AG04449 (cell line): ENCODE results near the gene HS6ST3.

ENCODE experiments used
- CTCF ChIA-PET: fragments of 350-600 bp; formaldehyde crosslinking; extraction: SDS; loops from one replicate; lab custom pipeline; 2021; ENCODE audit warnings: antibody characterized with exemption; lab: Yijun Ruan, JAX
- POLR2A ChIA-PET: fragments of 400-600, 350-600 bp; formaldehyde crosslinking; extraction: SDS; loops from one replicate; lab custom pipeline; 2020; ENCODE audit warnings: antibody characterized with exemption, inconsistent platforms; lab: Yijun Ruan, JAX
- DNase-seq: peaks from one replicate; pipeline ENCODE4 v3.0.0-alpha.2; 2010; ENCODE audit warnings: low read depth, low spot score
- H3K4me3 ChIP-seq: 2 replicates; pipeline ENCODE4 v1.5.1; 2011; ENCODE audit warnings: low read depth, mild to moderate bottlenecking, control low read depth, low read length
- CTCF ChIP-seq: IDR thresholded peaks from one replicate; pipeline ENCODE4 v1.5.1; 2011; ENCODE audit warnings: mild to moderate bottlenecking, moderate library complexity, low read length, control low read depth, inconsistent platforms; ENCODE audit not compliant: insufficient read depth; ENCODE audit errors: missing control alignments

Gene HS6ST3

GRCh38 chr13:96793404-96793755 lies 703.5 kb downstream of the HS6ST3 start:
- no peak for DNase-seq
- ChIA-PET POLR2A (no interaction called here), CTCF (no interaction called here)
- no peak for TF ChIP-seq CTCF
- no peak overlapping the region for H3K4me3 ChIP-seq

- no peak for TF ChIP-seq CTCF
- DNase-seq: no peak
- CTCF ChIA-PET: no interaction called here
- no peak overlapping the region for H3K4me3 ChIP-seq
- POLR2A ChIA-PET: no interaction called here
These were observed 704.8 kb downstream of the HS6ST3 start for GRCh38 chr13:96794669-96795068.

- TF ChIP-seq CTCF: no peak
- POLR2A ChIA-PET: no interaction called here
- CTCF ChIA-PET: no interaction called here
- no peak for DNase-seq
- no peak overlapping the region for H3K4me3 ChIP-seq
These were observed 705.8 kb downstream of the HS6ST3 start for GRCh38 chr13:96795670-96796069.

- CTCF ChIA-PET: no interaction called here
- no peak overlapping the region for H3K4me3 ChIP-seq
- no peak for DNase-seq
- POLR2A ChIA-PET: no interaction called here
- TF ChIP-seq CTCF: no peak
These were observed 706.3 kb downstream of the HS6ST3 start for GRCh38 chr13:96796091-96796633.

GRCh38 chr13:96797136-96797535 lies 707.2 kb downstream of the HS6ST3 start:
- no peak for DNase-seq
- no peak overlapping the region for H3K4me3 ChIP-seq
- POLR2A ChIA-PET: no interaction called here
- TF ChIP-seq CTCF: no peak
- CTCF ChIA-PET: no interaction called here

GRCh38 chr13:96803456-96804100 lies 713.7 kb downstream of the HS6ST3 start:
- POLR2A ChIA-PET: no interaction called here

More at GRCh38 chr13:96803456-96804100, 713.7 kb downstream of the HS6ST3 start:
- CTCF ChIA-PET: interaction anchor here (1.3 kb wide), 1 partner anchor 14 kb away, joined by 3 read pairs; no protein-coding TSS in a partner anchor
- no peak for TF ChIP-seq CTCF
- no peak overlapping the region for H3K4me3 ChIP-seq
- no peak for DNase-seq
